HEK293 (cell line): Measurements from ENCODE around the gene OR52K2.
"Not testable (repeated sequence)": the region's sequence is repeated elsewhere in the genome, so short reads cannot be mapped to it uniquely, and the experiment has no call there.

ENCODE experiments used
- CTCF ChIA-PET: fragments of 350-600 bp; formaldehyde crosslinking; extraction: SDS; loops from one replicate; lab custom pipeline; 2021; ENCODE audit warnings: antibody characterized with exemption; lab: Yijun Ruan, JAX
- POLR2A ChIA-PET: fragments of 300-600 bp; formaldehyde crosslinking; extraction: SDS; loops from one replicate; lab custom pipeline; 2020; ENCODE audit warnings: antibody characterized with exemption, inconsistent platforms; lab: Yijun Ruan, JAX
- H3K27ac ChIP-seq: fragments of 200-500 bp; sonication (Bioruptor generic); 2 replicates; pipeline ENCODE4 v1.5.1; 2014; ENCODE audit warnings: low read depth, low read length, control low read depth, inconsistent platforms; ENCODE audit errors: extremely low read depth
- H3K36me3 ChIP-seq, 2 experiments: fragments of 200-500 bp in 1 of 2; sonication (Bioruptor generic) in 1 of 2; 1 replicate in 1 of 2; 2 replicates in 1 of 2; pipeline ENCODE4 v1.5.1; 2014 to 2017; ENCODE audit warnings: inconsistent platforms in 2 of 2, low read length in 2 of 2; ENCODE audit not compliant: control insufficient read depth in 2 of 2, insufficient read depth in 1 of 2
- H3K4me1 ChIP-seq: fragments of 200-500 bp; sonication (Bioruptor generic); 2 replicates; pipeline ENCODE4 v1.5.1; 2014; ENCODE audit warnings: mild to moderate bottlenecking, low read length, inconsistent platforms; ENCODE audit not compliant: control insufficient read depth, insufficient read depth
- H3K4me3 ChIP-seq: 2 replicates; pipeline ENCODE4 v1.5.1; 2011; ENCODE audit warnings: low read depth, mild to moderate bottlenecking, control low read depth, low read length, moderate library complexity
- H3K9me3 ChIP-seq: fragments of 200-500 bp; sonication (Bioruptor generic); 2 replicates; pipeline ENCODE4 v1.5.1; 2014; ENCODE audit warnings: low read depth, low read length, inconsistent platforms; ENCODE audit not compliant: control insufficient read depth, insufficient read depth
- HOXA7 ChIP-seq: sonication (generic); formaldehyde crosslinking; IDR thresholded peaks from 2 replicates; pipeline ENCODE4 v1.8.1; 2022; ENCODE audit warnings: missing genetic modification reagents, borderline replicate concordance
- KLF16 ChIP-seq: fragments of 450-650 bp; formaldehyde crosslinking; IDR thresholded peaks from 2 replicates; pipeline ENCODE4 v1.5.1; 2017; ENCODE audit warnings: missing biosample characterization, missing genetic modification characterization
- KLF9 ChIP-seq: fragments of 450-650 bp; formaldehyde crosslinking; IDR thresholded peaks from 2 replicates; pipeline ENCODE4 v1.5.1; 2016; ENCODE audit warnings: missing biosample characterization, missing genetic modification characterization, low read depth
- SCRT2 ChIP-seq: fragments of 450-650 bp; formaldehyde crosslinking; IDR thresholded peaks from 2 replicates; pipeline ENCODE4 v1.5.1; 2016; ENCODE audit warnings: missing biosample characterization, missing genetic modification characterization
- TSHZ1 ChIP-seq: fragments of 450-650 bp; formaldehyde crosslinking; IDR thresholded peaks from 2 replicates; pipeline ENCODE4 v1.5.1; 2016; ENCODE audit warnings: missing biosample characterization, missing genetic modification characterization, borderline replicate concordance
- ZFP69B ChIP-seq: fragments of 450-650 bp; formaldehyde crosslinking; IDR thresholded peaks from 2 replicates; pipeline ENCODE4 v1.5.1; 2016; ENCODE audit warnings: missing biosample characterization, missing genetic modification characterization
- ZNF146 ChIP-seq: fragments of 450-650 bp; formaldehyde crosslinking; IDR thresholded peaks from 2 replicates; pipeline ENCODE4 v1.5.1; 2016; ENCODE audit warnings: missing biosample characterization, missing genetic modification characterization
- ZNF311 ChIP-seq: fragments of 450-650 bp; formaldehyde crosslinking; IDR thresholded peaks from 2 replicates; pipeline ENCODE4 v1.5.1; 2017; ENCODE audit warnings: missing biosample characterization, missing genetic modification characterization, borderline replicate concordance
- ZNF555 ChIP-seq: fragments of 450-650 bp; formaldehyde crosslinking; conservative IDR thresholded peaks from 2 replicates; pipeline ENCODE4 v1.5.1; 2017; ENCODE audit warnings: missing biosample characterization, mild to moderate bottlenecking, missing genetic modification characterization, inconsistent platforms
- ZNF626 ChIP-seq: fragments of 450-650 bp; sonication (Bioruptor Pico); formaldehyde crosslinking; IDR thresholded peaks from 2 replicates; pipeline ENCODE4 v1.5.1; 2018; ENCODE audit warnings: missing biosample characterization, missing genetic modification characterization, inconsistent platforms
- ZNF664 ChIP-seq: fragments of 450-650 bp; formaldehyde crosslinking; IDR thresholded peaks from 2 replicates; pipeline ENCODE4 v1.5.1; 2016; ENCODE audit warnings: missing biosample characterization, missing genetic modification characterization
- ZNF707 ChIP-seq: fragments of 450-650 bp; formaldehyde crosslinking; IDR thresholded peaks from 2 replicates; pipeline ENCODE4 v1.5.1; 2016; ENCODE audit warnings: missing biosample characterization, missing genetic modification characterization
- ZNF777 ChIP-seq: fragments of 450-650 bp; formaldehyde crosslinking; IDR thresholded peaks from 2 replicates; pipeline ENCODE4 v1.5.1; 2017; ENCODE audit warnings: missing biosample characterization, missing genetic modification characterization, borderline replicate concordance
- ZNF830 ChIP-seq: fragments of 450-650 bp; IDR thresholded peaks from 2 replicates; pipeline ENCODE4 v1.5.0; 2018; ENCODE audit warnings: missing biosample characterization, missing genetic modification characterization, low read depth, mild to moderate bottlenecking, moderate library complexity
- ZSCAN23 ChIP-seq: fragments of 450-650 bp; formaldehyde crosslinking; IDR thresholded peaks from 2 replicates; pipeline ENCODE4 v1.5.1; 2016; ENCODE audit warnings: missing biosample characterization, missing genetic modification characterization

Gene OR52K2

GRCh38 chr11:4491405-4491804, 42.3 kb downstream of the OR52K2 start:
- POLR2A ChIA-PET: not testable (repeated sequence)
- CTCF ChIA-PET: interaction anchor here (0.8 to 5.8 kb wide), 2 partner anchors 48 to 304 kb away, joined by 3 to 87 read pairs; no protein-coding TSS in a partner anchor

GRCh38 chr11:4491878-4492606, 42.9 kb downstream of the OR52K2 start:
- TF ChIP-seq SCRT2 (tag by site-specific recombination): no peak
- no peak for TF ChIP-seq ZNF664 (tag by site-specific recombination)
- no peak for TF ChIP-seq ZFP69B (tag by site-specific recombination)
- no peak for TF ChIP-seq KLF16
- TF ChIP-seq KLF9 (tag by site-specific recombination): no peak
- TF ChIP-seq ZNF707 (tag by site-specific recombination): no peak
- no peak for TF ChIP-seq ZNF626
- TF ChIP-seq ZNF311 (tag by site-specific recombination): no peak
- TF ChIP-seq ZNF555 (tag by site-specific recombination): no peak
- no peak for TF ChIP-seq ZNF777 (tag by site-specific recombination)
- TF ChIP-seq ZNF830 (tag by site-specific recombination): no peak
- TF ChIP-seq HOXA7 (CRISPR knock-in tag): no peak
- TF ChIP-seq, all 188 proteins: peak for 0
- Histone ChIP-seq H3K4me1 (no peaks in the 10 kb centered on the region), H3K27ac (no peak overlapping the region), H3K4me3 (no peak overlapping the region), H3K36me3 (no peaks in the 10 kb centered on the region), H3K9me3 (no peaks in the 10 kb centered on the region)
- ChIA-PET POLR2A (no interaction called here), CTCF (interaction anchor here (0.8 to 5.8 kb wide), 8 partner anchors 20 to 309 kb away, joined by 3 to 87 read pairs (median 3); no protein-coding TSS in a partner anchor)

More at GRCh38 chr11:4491405-4491804, 42.3 kb downstream of the OR52K2 start:
- not testable (repeated sequence) for H3K4me3 ChIP-seq, H3K9me3 ChIP-seq, H3K27ac ChIP-seq, H3K4me1 ChIP-seq, H3K36me3 ChIP-seq
- TF ChIP-seq ZNF146 (tag by site-specific recombination): peak; percentile 70

- no peak overlapping the region for H3K4me3 ChIP-seq
- TF ChIP-seq ZSCAN23 (tag by site-specific recombination) (no peak), TSHZ1 (tag by site-specific recombination) (no peak)
- TF ChIP-seq, all 188 proteins: peak for 0
- ChIA-PET CTCF (interaction anchor here (0.6 to 5.8 kb wide), 23 partner anchors 9 to 317 kb away, joined by 3 to 87 read pairs (median 4); partner anchors contain the start of gene TRIM68), POLR2A (no interaction called here)
- H3K9me3 ChIP-seq: no peaks in the 10 kb centered on the region
- H3K27ac ChIP-seq: no peak overlapping the region
- H3K4me1 ChIP-seq: no peaks in the 10 kb centered on the region
- no peaks in the 10 kb centered on the region for H3K36me3 ChIP-seq
These were observed 44.4 kb downstream of the OR52K2 start for GRCh38 chr11:4493480-4493818.
